ENCODE data around the gene AP4M1.

Gene AP4M1

DNA sequence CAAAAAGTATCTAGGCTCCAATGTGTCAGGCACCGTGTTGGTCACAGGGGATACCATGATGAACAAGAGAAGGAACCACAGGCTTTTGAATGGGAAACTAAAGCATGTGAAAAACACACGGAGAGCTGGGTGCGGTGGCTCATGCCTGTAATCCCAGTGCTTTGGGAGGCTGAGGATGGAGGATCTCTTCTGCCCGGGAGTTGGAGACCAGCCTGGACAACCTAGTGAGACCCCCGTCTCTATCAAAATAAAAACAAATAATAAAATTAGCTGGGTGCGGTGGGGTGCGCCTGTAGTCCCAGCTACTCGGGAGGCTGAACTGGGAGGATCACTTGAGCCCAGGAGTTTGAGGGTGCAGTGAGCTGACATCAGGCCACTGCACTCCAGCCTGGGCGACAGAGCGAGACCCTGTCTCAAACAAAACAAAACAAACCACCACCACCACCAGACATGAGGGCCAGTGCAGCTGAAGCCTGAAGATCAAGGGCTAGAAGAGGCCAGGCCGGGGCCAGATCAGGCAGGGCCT, 13.3 kb upstream of the AP4M1 start:
- no peak for DNase-seq

DNA sequence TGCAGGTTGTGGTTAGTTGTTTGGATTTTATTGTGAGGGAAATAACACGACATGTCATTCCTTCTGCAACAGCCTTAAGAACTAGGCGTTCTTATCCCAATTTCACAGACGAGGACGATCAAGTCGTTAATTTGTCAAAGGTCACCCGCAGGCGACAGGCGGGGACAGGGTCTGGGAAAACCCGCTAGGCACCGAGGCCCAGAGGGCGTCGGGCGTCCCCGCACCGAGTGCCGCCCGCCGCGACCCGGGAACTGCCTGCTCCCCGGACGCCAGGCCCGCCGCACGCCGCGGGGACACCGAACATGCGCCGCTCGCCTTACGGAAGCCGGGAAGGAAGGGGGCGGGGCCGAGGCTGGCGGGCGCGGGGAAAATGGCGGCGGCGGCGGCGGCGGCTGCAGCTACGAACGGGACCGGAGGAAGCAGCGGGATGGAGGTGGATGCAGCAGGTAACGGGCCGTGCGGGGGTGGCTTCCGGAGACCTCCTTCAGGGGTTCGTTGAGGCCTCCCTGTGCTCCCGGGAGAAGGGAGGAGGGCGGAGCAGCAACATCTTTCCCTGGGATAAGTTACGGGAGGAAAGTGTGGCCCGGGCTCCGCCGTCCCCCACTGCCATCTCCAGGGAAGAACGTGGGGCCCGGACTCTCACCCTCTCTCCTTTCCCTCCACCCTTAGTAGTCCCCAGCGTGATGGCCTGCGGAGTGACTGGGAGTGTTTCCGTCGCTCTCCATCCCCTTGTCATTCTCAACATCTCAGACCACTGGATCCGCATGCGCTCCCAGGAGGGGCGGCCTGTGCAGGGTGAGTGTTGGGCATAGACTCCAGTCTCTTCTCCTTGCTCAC, 12.6 kb upstream of the AP4M1 start, which contains the start of gene COPS6:
Gene COPS6 (plus strand): TSS at position 349 of the 837 bp plus-strand sequence. CDS start 22 bp downstream, at position 371.
- peak; percentile 79 for DNase-seq

GRCh38 chr7:100089458-100090196, 11.8 kb upstream of the AP4M1 start:
- DNase-seq, result no peak

DNA sequence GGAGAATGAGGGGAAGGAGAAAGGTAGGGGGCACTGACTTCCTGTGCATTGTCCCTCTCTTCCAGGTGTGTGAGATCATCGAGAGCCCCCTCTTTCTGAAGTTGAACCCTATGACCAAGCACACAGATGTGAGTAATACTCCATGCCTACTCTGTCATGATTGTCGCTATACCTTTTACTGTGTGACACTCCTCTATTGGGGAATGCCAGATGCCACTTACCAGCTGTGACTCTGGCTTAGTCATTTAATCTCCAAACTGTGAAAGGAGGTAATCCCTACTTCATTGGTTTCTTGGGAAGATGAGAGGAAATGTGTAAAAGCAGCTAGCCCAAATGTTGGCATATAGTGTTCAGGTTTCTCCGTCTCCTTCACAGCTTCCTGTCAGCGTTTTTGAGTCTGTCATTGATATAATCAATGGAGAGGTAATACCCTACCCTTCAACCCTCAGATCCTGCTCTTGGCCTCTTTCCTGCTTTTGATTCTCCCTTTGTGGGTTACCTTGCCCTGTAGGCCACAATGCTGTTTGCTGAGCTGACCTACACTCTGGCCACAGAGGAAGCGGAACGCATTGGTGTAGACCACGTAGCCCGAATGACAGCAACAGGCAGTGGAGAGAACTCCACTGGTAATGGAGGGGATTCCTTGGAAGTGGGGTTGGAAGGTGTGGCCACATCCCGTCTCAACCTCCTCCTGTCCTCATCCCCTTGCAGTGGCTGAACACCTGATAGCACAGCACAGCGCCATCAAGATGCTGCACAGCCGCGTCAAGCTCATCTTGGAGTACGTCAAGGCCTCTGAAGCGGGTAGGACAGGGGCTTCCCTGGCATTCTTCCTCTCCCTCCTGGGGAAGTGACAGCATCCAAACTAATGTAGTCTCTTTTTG, 10.7 kb upstream of the AP4M1 start:
- DNase-seq, result no peak

DNA sequence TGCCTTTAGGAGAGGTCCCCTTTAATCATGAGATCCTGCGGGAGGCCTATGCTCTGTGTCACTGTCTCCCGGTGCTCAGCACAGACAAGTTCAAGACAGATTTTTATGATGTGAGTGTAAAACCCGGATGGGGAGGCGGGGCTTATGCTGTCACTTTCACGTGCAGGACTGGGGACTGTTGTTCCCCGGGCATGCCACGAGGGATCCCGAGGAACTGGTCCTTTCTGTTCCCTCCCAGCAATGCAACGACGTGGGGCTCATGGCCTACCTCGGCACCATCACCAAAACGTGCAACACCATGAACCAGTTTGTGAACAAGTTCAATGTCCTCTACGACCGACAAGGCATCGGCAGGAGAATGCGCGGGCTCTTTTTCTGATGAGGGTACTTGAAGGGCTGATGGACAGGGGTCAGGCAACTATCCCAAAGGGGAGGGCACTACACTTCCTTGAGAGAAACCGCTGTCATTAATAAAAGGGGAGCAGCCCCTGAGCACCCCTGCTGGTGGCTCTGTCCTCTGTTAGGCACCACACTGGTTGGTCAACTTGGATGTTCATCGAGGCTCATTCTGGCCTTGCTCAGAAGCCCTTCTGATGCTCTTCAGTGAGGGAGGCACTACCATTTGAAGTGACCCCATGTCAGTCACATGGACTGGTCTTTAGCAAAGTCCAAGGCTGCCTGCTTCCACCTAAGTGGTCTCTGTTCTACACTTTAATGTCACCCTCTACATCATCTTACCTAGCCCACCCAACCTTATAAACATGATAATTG, 9.8 kb upstream of the AP4M1 start:
- DNase-seq, result no peak

- DNase-seq, result no peak
Measured at GRCh38 chr7:100093054-100093453, 8.4 kb upstream of the AP4M1 start.

DNA sequence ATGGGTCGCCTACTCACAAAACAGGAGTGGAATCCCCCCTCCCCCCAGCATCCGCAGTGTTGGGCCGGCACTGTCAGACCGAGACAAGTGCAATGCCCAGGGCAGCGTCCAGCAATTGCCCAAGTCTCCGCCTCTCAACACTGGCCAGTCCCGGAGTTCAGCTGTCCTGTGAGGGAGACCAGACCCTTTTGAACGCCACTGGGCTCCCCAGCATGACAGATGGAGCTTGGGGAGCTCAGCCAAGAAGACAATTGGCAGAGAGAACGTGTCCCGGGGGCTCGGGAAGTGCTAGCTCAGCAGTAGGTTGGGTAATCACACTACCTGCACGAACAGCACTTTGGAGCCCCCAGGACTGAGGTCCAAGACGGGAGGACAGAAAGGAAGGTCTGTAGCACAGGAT, 7.9 kb upstream of the AP4M1 start:
- no peak for DNase-seq

- no peak for DNase-seq
Measured at GRCh38 chr7:100093925-100094486, 7.4 kb upstream of the AP4M1 start.

DNA sequence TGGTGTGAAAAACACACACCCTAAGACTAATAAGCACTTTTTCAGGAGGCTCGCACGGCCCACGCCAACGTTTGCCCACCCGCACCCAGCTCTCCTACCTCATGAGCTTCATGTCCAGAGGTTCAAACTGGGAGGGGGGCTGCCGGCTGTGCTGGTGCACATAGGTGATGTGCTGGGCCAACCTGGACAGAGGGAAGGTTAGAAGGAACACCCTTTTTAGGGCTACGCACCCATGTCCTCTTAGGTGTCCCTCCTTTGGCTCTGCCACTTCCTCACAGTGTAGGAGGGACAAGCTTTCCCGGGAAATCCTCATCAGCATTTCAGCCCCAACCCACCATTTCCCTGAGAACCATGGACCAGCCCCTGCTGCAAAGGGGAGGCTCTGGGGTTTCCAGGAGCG, 6.2 kb upstream of the AP4M1 start:
- DNase-seq, result no peak

- DNase-seq, result no peak
Measured at GRCh38 chr7:100095704-100096103, 5.7 kb upstream of the AP4M1 start.

- DNase-seq, result no peak
Measured at GRCh38 chr7:100098913-100099312, 2.5 kb upstream of the AP4M1 start.

GRCh38 chr7:100099452-100099851, 2.0 kb upstream of the AP4M1 start:
- no peak for DNase-seq

- DNase-seq, result peak; percentile 83
Measured at GRCh38 chr7:100100420-100101015, 925 bp upstream of the AP4M1 start.

- DNase-seq, result no peak
Measured at GRCh38 chr7:100102950-100103840, 1.8 kb downstream of the AP4M1 start.

DNA sequence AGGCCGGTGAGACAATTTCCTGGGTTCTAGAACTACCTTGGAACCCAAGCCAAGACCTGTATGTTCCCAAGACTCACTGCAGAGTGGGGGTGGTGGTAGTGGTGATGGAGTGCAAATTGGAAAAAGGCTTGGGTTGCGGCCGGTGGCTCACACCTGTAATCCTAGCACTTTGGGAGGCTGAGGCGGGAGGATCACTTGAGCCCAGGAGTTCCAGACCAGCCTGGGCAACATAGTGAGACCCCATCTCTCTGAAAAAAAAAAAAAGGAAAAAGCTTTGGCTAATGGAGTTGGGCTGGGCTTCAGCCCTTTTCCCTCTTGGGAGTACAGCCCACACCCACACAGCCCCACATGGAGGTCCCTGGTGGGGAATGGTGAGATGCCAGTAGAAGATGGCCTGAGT, 4.1 kb downstream of the AP4M1 start:
- DNase-seq, result no peak

GRCh38 chr7:100106633-100107032, 5.2 kb downstream of the AP4M1 start:
- no peak for DNase-seq

DNA sequence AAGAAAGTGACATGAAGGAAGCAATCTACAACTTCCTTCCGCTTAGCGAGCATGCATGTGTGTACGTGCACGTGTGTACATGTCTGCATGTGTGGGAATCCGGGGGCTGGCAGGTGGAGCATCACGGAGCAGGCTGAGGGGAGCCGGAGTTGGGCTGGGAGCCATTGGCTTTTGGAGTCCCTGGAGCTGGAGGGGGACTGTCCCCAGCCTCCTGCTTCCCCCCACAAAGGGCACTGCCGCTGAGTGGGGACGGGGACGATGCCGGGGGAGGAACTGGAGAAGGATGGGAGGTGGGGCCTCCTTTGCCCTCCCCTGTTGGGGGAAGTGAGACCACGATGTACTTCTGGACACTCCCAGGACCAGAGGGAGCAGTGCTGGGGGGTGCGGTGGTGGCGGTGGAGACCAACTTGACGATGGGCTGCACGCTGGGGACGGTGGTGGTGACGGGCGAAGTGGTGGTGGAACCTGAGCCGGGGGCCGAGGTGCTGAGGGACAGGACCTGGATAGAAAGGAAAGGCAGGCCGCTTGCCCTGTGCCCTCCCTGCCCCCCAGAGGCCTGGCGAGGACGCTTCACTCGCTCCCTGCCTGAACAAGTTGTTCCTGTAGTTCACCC, 5.8 kb downstream of the AP4M1 start:
- DNase-seq, result no peak

GRCh38 chr7:100107890-100108289, 6.4 kb downstream of the AP4M1 start:
- DNase-seq, result no peak

- DNase-seq, result no peak
Measured at GRCh38 chr7:100109521-100110163, 8.2 kb downstream of the AP4M1 start.
